Colon (tissue), 2 donors: ENCODE data around the gene XBP1.
"Not testable (repeated sequence)": the region's sequence is repeated elsewhere in the genome, so short reads cannot be mapped to it uniquely, and the experiment has no call there.

ENCODE experiments used
- FAIRE-seq: peaks from 2 replicates; lab custom pipeline; 2012; peaks lifted over from hg19 to GRCh38; lab: Jason Lieb, UNC
- donor health status: control.
- donor health status: control.

Gene XBP1

DNA sequence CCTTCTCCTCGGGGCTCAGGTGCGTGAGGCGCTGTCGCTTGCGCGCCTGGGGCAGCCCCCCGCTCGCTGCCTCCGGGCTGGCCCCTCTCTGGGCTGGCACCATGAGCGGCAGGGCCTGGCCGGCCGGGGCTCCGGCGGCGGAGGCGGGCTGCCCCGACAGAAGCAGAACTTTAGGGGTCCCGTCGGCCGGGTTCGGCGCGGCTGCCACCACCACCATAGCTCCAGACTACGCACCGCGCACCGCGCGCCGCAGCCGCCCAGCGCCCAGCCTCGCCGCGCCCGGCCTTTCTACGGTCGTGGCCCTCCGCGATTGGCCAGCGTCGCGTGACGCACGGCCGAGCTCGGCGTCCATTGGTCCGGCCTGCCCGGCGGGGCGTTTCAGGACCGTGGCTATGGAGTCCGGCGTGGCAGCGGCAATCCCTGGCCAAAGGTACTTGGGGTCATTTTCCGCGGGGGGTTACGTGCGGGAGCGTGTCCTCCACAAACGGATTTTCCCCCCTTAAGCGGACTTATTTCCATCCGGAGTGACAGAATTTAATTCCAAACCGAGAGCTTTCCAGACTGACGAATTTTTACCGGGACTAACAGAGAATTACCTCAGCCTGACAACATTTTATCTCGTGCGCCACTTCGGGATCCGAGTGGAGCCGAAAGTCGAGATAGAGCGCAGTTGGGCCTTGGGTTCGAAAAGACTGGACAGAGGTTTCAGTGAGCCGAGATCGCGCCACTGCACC lies at the start of gene XBP1:
XBP1 (minus strand) TSS at position 262 of the 734 bp plus-strand sequence.
- no peak for FAIRE-seq

DNA sequence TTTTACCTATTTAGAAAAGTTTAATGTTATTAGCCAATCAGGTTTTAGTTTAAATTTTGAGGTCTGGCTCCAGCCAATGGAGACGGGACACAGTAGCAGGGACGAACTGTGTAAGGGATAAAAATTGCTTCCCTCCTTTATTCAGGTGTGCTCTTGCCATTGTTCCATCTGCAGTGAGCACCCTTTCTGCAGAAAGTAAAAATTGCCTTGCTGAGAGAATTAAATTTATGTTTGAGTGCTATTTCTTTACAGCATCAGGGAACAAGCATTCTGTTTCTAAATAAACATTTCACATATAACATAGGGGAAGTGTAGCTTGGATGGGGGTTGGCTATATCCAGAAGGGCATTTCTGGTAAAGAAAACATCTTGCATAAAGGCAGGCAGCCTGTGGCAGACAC lies 46.6 kb upstream of the XBP1 start:
- FAIRE-seq, result no peak

DNA sequence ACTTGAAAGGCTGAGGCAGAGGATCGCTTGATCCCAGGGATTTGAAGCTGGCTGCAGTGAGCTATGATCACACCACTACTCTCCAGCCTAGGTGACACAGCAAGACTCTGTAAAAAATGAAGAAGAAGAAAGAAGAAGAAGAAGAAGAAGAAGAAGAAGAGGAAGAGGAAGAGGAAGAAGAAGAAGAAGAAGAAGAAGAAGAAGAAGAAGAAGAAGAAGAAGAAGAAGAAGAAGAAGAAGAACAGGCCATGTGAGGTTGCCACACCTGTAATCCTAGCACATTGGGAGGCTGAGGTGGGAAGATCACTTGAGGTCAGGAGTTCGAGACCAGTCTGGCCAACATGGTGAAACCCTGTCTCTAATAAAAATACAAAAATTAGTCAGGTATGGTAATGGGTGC lies 43.9 kb upstream of the XBP1 start:
- FAIRE-seq, result not testable (repeated sequence)

DNA sequence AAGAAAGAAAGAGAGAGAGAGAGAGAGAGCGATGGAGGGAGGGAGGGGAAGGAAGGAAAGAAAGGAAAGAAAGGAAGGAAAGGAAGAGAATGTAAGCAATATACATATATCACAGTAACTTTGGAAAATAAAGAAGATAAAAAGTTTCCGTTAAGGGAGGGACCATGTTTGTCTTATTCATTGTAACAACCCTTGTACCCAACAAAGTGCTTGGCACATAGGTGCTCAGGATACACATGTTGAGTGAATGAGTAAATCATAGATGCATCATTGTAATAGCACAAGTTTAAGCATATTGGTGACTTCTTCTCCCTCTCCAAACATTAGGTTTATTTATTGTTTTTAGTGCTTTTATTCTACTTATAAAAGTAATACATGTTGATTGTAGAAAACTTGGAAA lies 43.3 kb upstream of the XBP1 start:
- no peak for FAIRE-seq

DNA sequence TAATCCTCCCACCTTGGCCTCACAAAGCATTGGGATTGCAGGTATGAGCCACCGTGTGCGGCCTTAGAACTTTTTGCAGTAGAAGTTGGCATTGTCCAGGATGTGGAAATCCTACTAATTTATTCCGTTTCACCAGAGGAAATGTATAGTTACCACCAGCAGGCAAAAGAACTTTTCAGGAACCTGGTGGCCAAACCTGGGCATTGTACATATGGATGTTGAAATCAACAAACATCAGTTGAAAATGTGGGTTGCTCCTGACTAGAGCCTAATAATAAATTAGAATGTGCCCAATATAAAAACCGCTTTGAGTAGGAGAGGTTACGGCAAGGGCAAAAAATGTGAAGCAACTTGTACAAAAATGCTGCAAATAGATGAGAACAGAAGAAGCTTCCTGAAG lies 40.7 kb upstream of the XBP1 start:
- no peak for FAIRE-seq

DNA sequence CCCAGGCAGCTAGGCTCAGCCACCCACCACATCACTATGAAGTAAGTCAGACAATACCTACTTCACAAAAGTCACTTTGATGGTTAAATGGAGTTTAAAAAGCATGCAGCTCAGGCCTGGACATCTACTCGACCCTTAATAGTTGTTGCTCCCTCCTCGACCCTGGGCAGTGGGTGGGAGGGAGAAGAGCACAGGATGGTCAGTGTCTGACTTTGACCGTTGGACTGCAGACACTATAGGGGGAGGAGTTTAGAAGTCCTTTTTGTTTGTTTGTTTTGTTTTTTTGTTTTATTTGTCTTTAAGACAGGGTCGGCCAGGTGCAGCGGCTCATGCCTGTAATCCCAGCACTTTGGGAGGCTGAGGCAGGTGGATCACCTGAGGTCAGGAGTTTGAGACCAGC lies 38.6 kb upstream of the XBP1 start:
- no peak for FAIRE-seq

DNA sequence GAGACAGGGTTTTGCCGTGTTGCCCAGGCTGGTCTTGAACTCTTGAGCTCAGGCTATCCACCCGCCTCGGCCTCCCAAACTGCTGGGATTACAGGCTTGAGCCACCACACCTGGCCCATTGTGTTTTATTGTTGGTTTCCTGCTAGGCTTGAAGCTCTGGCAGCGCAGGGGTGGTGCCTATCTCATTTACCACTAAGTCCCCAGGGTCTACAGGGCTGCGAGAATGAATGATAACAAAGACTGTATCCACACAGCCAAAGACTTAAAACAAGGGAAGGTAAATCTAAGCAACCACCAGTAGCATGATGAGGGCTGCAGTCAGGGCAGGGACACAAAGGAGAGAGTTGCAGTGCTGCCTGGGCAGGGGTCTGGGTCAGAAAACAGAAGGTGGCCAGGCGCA lies 37.3 kb upstream of the XBP1 start:
- no peak for FAIRE-seq

DNA sequence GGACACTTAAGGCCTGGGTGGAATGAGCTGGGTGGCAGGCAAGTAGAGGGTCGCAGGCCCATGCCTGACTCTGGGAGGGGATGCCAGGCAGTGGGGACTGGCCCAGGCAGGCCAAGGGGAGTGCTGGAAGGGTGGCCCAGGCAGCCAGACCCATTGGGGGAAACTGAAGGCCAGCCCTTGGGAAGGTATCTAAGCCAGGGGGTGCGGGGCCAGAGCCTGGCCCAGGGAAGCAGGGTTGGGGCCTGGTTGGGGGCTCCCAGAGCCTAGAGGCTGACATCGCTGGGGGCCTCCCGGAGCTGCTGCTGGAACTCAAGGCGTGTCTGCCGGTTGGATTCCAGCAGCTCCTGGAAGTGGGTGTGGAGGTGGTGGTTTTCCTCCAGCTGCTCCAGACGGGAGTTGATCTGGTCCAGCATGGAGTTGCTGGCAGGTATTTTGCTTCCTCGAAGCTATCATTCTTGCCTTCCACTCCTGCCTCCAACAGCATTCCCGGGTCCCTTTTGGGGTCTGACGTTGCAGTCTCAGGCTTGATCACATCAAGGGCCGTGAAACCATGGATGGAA lies 35.3 kb upstream of the XBP1 start:
- FAIRE-seq, result no peak

DNA sequence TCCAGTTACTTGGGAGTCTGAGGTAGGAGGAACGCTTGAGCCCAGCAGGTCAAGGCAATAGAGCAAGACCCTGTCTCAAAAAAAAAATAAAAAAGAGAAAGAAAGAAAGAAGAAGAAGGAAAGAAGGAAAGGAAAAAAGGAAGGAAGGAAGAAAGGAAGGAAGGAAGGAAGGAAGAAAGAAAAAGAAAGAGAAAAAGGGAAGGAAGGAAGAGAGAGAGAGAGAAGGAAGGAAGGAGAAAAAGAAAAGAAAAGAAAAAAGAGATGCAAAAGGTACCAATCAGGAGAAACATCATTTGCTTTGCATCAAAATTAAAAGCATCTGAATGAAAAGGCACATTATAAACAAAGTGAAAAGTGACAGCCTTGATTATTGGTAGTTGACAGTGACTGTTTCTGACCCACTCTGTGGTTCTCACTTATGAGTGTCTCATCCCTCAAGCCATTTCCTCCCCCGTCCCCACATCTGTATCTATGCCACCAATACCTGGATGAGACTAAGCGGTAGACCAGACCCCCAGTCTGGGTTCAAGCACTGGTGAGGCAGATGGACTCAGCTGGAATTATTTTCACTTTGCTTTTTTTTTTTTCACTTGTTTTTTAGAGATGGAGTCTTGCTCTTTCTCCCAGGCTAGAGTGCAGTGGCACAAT lies 33.0 kb upstream of the XBP1 start:
- no peak for FAIRE-seq

DNA sequence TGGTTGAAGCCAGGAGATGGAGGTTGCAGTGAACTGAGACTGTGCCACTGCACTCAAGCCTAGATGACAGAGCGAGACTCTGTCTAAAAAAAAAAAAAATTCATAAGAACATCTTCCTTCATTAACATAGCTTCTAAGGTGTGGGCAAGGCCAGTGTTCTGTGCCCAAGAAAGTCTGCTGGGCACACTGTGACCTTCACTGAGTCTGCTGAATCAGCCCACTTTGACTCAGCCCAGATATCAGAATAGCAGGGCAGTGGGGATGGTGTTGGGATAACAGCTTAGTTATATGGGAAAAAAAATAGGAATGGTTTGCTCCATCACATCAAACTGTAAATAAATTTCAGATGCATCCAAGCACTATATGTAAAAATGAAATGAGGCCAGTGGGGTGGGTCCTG lies 32.4 kb upstream of the XBP1 start:
- no peak for FAIRE-seq

DNA sequence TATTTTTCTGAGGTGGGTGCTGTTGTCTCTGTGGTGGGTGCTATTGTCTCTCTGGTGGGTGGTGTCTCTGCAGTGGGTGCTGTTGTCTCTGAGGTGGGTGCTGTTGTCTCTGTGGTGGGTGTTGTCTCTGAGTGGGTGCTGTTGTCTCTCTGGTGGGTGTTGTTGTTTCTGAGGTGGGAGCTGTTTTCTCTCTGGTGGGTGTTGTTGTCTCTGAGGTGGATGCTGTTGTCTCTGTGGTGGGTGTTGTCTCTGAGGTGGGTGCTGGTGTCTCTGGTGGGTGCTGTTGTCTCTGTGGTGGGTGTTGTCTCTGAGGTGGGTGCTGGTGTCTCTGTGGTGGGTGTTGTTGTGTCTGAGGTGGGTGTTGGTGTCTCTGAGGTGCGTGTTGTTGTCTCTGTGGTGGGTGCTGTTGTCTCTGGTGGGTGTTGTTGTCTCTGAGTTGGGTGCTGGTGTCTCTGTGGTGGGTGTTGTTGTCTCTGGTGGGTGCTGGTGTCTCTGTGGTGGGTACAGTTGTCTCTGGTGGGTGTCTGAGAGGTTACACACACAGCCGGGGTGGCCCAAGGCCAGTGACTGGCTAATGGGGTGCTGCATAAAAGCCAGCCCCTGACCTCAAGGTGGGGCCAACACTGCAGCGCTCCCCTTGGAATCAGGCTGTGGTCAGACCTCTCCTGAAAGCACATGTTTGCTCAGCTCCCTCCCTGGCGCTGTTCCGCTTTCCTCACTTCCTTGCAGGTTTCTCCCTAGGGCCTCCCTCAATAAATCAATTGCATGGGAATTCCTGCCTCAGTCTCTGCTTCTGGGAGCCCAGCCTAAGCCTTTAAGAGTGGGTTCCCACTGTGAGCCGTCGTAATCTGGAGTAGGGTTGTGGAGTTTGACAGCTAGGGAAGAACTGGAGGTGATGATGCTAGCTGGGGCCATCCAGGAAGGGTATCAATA lies 31.0 kb upstream of the XBP1 start:
- no peak for FAIRE-seq

DNA sequence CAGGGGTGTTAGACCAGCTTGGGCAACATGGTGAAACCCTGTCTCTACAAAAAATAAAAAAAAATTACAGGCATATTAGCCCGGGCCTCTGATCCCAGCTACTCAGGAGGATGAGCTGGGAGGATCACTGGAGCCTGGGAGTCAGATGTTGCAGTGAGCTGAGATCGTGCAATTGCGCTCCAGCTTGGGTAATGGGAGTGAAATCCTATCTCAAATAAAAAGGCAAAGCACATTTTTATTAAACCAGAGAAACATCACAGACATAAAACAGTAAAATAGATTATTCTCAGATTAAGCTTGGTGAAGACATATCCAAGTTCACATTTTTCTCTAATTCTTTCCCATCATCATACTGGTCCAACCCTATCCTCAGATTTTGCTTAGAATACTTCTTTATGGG lies 30.1 kb upstream of the XBP1 start:
- FAIRE-seq, result no peak

DNA sequence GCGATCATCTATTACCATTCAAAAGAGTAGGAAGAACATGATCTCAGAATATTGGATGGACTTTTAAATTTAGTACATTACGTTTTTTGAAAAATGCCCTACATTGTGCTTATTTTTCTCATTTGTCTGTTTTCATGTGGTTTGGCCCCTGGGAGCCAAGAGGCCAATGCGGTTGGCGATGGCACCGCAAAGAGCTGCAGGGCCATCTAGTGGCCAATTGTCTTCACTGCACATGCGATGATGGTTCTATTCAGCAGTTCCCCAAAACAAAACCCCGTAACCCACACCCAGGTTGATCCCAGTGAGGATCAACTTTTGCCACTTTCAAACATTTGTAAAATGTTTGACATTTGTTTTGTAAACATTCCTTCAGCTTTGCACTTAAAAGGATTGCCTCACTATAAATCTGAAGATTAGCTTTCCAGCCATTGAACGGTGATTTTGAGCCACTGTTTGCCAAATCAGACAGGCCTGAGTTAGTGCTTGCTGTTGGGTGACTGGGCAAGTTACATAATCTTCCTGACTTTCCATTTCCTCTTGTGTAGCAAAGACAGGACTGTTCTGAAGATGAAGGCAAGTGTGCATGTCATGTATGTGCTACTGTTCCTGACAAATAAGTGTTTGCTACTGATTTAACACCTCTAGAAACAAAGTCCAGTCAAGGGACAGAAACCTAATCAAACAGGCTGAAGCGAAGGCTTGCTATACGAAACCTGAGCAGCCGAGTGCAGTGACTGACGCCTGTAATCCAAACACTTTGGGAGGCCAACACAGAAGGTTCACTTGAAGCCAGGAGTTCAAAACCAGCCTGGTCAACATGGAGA lies 29.2 kb upstream of the XBP1 start:
- FAIRE-seq, result no peak

DNA sequence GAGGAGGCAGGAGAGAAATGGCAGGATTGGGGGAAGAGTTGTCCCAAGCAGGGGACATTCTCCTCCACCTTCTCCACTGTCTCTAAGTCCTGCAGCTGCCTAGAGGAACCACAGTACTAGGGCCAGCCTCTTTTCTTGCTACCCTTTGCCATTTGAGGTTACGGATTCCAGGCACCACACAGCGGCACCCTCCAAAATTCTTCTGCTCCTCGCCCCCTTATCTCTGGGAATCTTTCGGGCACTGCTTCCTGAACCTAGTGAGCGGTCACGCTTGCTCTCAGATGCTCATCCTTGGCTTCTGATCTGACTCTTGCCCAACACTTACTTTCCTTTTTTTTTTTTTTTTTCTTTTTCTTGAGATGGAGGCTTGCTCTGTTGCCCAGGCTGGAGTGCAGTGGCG lies 26.6 kb upstream of the XBP1 start:
- FAIRE-seq, result no peak

DNA sequence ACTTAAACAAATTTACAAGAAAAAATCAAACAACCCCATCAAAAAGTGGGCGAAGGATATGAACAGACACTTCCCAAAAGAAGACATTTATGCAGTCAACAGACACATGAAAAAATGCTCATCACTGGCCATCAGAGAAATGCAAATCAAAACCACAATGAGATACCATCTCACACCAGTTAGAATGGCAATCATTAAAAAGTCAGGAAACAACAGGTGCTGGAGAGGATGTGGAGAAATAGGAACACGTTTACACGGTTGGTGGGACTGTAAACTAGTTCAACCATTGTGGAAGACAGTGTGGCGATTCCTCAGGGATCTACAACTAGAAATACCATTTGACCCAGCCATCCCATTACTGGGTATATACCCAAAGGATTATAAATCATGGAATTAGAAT lies 26.1 kb upstream of the XBP1 start:
- not testable (repeated sequence) for FAIRE-seq

DNA sequence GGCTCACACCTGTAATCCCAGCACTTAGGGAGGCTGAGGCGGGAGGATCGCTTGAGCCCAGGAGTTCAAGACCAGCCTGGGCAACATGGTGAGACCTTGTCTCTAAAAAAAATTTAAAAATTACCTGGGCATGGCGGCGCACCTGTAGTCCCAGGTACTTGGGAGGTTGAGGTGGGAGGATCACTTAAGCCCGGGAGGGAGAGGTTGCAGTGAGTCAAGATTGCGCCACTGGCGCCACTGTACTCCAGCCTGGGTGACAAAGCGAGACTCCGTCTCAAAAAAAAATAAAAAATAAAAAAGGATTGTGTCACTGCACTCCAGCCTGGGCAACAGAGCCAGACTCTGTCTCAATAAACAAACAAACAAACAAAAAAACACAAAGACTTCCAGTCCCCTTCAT lies 24.1 kb upstream of the XBP1 start:
- FAIRE-seq, result not testable (repeated sequence)

DNA sequence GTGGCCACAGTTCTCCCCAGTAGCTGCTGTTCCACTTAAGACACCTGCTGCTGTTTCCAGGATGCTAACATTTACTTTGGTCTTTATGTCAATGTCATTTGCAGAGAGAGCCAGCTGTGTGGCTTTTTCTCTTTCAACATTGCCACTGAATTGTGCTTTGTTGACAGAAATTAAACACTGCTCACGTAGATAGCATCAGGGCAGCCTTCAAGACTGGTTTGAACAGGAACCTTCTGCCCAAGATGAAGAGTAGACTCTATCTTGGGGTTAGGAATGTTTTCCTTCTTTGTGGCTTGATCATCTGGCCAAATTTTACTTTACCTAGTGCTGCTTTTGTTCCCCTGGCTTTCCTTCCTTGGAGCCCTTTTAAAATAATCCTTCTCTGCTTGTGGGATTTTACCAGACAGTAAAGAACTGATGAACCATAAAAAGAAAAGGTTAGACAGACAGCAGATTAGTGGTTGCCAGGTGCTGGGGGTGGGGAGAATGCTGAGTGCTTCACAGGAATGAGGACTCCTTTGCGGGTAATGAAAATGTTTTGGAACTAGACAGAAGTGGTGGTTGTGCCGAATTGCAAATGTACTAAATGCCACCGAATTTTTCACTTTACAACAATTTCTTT lies 22.7 kb upstream of the XBP1 start:
- no peak for FAIRE-seq

DNA sequence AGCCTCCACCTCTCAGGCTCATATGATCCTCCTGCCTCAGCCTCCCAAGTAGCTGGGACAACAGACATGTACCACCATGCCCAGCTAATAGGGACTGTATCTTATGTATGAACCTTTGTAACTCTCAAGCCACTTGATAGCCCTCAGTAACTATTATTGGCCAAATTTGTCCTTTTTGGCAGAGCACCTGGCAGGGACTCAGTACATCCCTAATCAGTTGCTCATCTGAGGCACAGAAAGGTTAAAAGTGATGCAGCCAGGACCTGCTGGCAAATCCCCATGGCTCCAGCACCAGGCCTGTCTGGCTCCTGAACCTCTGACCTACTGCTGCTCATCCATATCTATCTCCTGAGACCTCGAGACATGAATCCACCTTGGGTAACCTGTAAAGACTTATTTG lies 21.1 kb upstream of the XBP1 start:
- no peak for FAIRE-seq

DNA sequence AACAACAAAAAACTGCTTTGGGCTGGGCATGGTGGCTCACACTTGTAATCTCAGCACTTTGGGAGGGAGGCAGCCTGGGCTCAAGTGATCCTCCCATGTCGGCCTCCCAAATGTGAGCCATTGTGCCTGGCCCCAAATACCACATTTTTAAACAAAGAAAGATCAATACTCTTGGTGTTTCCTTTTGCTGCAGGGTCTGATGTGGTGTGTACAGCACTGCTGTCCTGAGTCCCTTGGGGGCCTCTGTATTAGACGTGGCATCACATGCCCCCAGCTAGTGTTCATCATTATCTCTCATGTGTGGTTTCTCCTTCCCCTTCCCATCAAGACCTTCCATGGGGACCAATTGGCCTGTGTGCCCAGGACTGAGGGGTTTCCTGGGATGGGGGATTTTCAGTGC lies 20.5 kb upstream of the XBP1 start:
- no peak for FAIRE-seq

DNA sequence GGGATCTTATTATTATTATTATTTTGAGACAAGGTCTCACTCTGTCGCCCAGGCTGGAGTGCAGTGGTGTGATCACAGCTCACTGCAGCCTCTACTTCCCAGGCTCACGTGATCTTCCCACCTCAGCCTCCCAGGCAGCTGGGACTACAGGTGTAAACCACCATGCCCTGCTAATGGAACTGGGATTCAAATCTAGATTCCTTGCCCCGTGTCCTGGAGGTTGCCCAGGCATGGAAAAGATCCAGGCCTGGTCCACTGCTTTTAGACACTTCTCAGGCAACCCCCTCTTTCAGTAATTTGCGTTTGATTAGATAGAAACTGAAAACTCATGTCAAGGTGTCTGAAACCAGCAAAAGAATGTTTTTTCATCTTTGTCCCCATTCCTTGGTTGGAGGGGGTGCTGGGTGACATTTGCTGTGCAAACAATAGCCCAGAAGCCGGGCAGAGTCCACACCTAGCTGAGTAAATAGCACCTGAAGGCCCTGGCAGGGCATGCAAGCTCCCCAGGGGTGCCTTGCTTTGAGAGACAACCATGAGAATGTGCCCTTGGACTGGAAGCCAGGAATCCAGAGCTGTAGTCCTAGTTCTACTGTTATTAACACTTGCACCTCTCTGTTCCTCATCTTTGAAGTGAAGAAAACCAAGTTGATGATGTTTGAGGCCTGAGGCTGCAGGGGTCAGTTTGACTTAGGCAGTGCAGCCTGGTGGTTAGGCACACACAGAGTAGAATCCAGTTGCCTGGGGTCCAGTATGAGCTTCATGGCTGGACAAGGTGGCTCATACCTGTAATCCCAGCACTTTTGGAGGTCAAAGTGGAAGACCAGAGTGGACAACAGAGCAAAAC lies 19.1 kb upstream of the XBP1 start:
- no peak for FAIRE-seq
